Activated CD4-positive, CD25-positive, alpha-beta regulatory T cell (primary cell): ENCODE results near the gene FANCG.

ENCODE experiments used
- DNase-seq, 4 experiments: peaks; one replicate each; lab custom pipeline; 2025; lab: John Stamatoyannopoulos, UW

Gene FANCG

DNA sequence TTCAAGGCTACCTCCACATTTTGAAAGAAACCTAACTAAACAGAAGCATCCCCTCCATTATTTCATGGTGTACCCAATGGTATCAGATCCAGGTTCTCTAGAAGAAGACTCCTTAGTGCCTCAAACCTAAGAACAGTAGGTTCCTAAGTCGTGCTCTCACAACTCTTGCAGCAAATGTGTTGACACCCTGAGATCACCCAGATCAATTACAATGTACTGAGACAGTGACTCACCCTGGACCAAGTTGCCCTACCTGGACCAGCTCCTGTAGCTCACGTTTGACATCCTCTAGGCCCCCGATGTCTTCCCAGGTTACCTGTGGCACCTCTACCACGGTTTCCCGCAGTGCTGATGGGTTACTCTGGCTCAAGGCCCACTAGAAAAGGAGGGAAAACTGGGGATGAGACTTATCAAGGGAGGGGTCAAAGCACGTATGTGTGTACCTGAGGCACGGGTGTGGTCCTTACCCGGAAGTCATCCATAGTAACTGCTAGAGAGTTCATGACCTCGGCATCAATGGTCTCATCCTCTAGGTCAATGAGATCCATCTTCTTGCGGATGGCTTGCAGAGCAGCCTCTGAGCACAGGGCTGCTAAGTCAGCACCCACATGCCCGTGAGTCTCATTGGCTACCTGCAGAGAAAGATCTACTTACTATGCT lies 19.1 kb downstream of the FANCG start:
- DNase-seq, result no peak

DNA sequence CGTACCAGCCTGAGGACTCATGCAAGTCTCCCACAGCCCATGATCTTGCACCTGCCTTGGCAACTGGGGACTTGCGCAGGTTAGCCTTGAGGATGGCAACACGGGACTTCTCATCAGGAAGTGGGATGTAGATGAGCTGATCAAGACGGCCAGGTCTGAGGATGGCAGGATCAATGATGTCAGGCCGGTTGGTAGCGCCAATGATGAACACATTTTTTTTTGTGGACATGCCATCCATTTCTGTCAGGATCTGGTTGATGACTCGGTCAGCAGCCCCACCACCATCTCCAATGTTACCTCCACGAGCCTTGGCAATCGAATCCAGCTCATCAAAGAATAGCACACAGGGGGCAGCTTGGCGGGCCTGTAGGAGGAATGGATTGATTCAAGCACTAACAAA lies 20.3 kb downstream of the FANCG start:
- no peak for DNase-seq

- DNase-seq, result no peak
Measured at GRCh38 chr9:35057271-35057620, 22.5 kb downstream of the FANCG start.

DNA sequence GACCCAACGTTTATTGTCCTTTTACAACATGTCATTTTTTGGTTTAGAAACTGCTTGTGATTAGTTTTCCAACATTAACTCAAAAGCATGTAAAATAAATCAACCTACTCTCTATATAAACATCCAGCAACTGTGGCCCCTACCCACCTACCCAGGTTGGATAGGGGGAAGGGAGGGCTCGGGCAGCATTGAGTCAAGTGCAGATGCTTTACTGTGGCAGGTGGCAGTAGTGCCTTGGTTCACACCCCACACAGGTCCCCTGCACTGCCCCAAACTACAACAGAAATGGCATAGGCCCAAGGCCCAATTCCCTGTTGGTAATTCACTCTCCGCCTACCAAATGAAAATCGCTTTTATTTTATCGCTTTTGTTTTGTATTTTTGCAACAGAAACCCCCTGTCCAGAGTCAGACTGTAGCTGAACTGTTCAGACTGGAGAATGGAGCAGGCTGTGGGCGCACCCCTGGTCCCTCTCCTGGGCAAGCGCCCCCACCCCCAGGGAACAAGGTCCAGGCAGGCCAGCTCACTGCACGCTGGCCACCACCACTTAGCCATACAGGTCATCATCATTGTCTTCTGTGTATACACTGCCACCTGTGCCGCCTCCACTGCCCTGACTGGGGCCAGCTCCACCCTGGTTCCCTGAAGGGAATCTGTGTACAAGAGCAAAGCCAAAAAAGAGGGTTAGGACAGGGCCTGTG lies 23.0 kb downstream of the FANCG start:
- no peak for DNase-seq

- no peak for DNase-seq
Measured at GRCh38 chr9:35054871-35055644, 24.7 kb downstream of the FANCG start.

DNA sequence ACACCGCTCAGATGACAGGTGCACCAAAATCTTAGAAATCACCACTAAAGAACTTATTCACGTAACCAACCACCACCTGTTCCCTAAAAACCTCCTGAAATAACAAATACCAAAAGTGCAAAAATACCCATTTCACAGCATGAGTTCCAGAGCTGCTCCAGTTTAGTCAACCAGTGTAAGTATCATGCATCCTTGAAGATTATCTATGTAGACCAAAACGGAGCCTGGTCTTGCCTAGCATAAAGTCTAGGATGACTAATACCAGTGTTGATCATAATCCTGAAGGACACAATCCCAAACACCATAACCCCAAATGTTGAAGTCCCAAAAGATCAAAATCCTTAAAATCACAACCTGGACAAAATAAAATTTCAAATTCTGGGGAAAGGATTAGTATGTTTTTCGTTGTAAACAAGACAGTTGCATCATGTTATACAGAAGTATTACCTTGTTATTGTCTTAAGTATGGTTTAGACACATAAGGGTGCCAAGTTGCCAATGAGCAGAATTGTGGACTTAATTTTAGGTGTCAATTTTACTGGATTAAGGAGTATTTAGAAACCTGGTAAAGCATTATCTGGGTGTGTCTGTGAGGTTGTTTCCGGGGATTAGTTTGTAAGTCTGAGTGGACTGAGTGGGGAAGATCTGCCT lies 25.4 kb downstream of the FANCG start:
- DNase-seq, result no peak

GRCh38 chr9:35051069-35051967 lies 28.4 kb downstream of the FANCG start:
- peak in 3 of 4 experiments; percentile 7 to 8 (median 8) for DNase-seq

DNA sequence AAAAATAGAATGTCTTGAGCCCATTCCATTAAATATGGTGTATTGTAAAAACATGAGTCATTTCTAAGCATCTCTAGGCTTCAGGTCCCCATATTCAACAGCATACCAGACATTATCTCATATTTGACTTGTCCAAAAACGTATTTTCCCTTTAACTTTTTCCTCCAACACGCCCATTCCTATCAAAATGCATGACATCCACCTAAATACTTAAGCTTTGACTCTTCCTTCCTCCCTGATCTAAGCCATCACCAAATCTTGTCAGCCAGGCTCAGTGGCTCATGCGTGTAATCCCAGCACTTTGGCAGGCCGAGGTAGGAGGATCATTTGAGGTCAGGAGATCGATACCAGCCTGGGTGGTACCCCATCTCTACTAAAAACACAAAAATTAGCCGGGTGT lies 31.2 kb downstream of the FANCG start:
- DNase-seq, result no peak

- DNase-seq, result no peak
Measured at GRCh38 chr9:35044071-35044470, 35.7 kb downstream of the FANCG start.

DNA sequence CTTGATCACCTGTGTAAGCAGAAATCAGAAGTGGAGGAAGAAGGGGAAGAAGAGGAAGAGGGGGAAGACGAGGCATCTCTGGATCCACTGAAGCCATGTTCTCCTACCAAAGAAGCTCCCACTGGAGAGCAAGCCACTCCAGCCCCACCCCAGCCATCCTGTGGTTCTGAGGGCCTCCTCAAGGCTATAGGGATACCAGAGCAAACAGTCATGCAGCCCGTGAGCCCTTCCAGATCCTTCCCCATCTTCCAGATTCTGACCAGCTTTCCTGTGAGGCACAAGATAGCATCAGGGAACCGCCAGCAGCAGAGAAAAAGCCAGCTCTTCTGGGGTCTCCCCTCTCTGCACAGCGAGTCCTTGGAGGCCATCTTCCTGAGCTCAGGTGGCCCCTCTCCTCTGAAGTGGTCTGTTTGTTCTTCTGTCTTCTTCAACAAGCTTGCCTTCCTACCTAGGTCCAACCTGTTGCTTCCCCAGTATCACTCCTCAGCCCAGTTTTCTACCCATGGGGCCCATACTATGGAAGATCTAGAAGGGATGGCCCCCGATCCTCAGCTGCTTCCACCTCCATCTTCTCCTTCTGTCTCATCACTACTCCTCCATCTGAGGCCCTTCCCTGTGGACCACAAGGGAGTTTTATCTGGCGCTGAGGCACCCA lies 36.7 kb downstream of the FANCG start:
- DNase-seq, result no peak

DNA sequence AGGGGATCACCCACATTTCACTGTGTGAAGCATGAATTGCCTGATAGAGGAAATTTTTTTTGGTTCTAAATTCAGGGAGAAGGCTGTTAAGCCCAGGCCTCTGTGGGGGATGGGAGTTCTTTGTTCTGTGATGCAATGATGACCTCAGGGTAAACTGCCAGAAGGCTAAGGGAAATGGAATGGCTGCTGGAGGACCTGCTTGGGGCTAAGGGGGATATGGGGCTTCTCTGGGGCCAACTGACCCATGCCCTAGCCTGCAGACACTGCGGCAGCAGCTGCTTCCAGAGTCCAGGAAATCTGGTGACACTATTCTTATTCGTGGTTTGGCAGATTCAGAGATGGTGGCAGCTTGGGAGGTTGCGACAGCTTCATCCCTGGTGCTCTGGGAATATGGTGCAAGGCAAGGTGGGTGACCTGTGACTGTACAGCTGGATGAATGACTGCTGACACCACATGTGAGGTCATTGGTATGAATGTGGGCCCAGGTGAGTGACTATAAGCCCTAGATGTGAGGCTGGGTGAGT lies 37.6 kb downstream of the FANCG start:
- no peak for DNase-seq

DNA sequence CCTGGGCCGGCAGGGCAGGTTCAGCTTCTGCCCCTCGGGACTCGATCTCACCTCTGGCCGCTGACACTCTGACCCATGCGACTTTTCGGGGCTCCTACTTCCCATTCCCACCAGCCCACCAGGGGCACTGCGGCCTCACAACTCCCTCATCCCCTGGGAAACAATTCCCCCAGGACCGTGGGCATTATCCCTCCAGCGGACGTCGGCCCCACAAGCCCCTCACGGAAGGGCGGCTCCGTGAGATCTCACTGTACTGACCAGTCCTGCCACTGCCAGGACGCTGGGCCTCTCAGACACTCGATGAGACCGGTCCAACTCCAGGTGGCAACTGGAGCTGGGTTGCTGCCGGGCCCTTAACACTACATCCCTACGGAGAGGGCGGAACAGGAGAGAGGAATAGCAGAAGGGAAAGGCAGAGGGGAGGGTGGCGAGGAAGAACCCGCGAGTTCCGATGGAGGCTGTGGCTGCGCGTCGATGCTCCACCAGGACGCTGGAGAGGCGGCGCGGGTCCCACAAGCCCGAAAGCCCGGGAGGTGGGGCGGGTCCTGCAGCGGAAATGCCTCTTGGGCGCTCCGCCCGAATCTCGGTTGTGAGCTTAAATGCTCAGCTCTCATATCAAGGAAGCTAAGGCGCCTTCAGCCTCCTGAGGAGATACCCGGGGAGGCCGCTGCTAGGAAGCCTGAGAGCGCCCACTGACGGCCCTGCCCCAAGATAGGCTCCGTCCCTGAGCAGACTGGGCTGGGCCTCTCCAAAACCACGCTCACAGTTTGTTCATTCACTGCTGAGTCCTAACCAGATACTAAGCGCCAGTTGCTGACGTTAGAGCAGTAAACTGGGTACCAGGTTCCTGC lies 43.7 kb downstream of the FANCG start:
- DNase-seq, result peak in 2 of 4 experiments; percentile 11 to 24

GRCh38 chr9:35033101-35033500 lies 46.6 kb downstream of the FANCG start:
- no peak for DNase-seq

DNA sequence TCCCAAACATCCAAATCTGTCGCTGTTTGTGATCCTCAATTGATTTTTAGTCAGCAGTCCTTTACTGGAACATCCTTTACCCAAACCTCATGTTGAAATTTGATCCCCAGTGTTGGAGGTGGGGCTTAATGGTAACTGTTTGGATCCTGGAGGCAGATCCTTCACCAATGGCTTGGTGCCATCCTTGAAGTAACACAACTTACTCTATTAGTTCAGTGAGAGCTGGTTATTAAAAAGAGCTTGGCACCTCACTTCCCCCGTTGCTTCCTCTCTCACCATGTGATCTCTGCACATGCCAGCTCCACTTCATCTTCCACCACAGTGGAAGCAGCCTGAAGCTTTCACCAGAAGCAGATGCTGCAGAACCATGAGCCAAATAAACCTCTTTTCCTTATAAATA lies 49.9 kb downstream of the FANCG start:
- no peak for DNase-seq

- DNase-seq, result no peak
Measured at GRCh38 chr9:35029241-35029640, 50.5 kb downstream of the FANCG start.

DNA sequence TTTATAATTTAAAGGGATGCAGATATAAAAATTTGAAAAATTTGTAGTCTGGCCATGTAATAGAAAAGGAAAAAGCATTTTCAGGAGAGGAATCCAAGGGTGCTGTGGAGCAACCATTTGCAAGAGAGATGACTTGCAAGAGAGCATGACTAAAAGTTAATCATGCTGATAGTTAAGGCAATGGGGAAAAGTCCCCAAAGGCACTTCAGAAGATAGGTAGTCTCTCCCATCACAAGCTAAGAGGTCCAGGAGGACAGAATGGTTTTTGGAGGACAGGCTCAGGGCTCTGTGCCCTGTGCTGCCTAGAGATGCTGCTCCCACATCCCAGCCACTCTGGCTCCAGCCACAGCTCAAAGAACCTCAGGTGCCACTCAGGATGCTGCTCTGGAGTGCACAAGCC lies 51.4 kb downstream of the FANCG start:
- DNase-seq, result no peak

GRCh38 chr9:35027860-35028259 lies 51.9 kb downstream of the FANCG start:
- DNase-seq, result no peak

GRCh38 chr9:35027374-35027773 lies 52.4 kb downstream of the FANCG start:
- DNase-seq, result no peak

DNA sequence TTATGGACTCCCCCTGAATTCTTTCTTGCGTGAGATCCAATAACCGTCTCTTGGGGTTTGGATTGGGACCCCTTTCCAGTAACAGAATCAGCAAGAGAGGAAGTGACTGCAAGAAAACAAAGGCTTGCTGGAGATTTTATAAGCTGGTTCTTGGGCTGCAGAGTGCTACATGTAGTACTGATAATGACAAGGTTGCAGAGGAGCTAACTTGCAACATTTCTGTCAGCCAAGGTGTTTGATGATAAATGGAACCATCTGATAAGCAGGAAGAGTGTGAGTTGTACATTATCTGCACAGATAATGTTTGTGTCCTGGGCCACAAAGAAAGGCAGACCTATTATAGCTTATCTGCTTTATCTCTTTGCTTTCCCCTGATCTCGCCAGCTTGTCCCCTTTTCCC lies 53.1 kb downstream of the FANCG start:
- no peak for DNase-seq
